ENCODE measurements around the gene DLG3.

DNA sequence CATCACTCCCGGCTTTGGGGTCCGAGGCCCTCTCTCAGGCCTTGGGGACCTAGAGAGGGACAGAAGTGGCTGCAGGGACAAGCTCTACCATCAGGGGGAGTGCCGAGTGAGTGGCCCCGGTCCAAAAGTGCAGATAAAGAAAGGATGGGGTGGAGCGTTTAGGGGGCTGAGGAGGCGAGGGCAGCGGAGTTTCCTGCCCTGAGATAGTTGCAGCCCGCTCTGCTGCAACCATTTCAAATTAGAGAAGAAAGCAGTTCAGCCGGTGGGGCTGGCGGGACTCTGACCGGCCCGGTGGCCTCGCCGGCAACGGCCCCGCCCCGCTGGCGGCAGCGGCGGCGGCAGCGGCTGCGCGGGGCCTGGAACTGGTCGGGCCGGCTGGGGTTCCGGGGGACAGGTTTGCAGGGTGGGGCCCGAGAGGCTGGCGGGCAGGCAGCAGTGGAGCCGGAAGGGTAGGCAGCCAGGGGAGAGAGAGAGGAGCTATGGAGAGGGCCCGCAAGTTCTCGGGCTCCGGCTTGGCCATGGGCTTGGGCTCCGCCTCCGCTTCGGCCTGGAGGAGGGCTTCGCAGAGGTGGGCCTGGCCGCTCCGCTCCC lies 7.6 kb downstream of the DLG3 start:
- TF ChIP-seq, protein P1, sequence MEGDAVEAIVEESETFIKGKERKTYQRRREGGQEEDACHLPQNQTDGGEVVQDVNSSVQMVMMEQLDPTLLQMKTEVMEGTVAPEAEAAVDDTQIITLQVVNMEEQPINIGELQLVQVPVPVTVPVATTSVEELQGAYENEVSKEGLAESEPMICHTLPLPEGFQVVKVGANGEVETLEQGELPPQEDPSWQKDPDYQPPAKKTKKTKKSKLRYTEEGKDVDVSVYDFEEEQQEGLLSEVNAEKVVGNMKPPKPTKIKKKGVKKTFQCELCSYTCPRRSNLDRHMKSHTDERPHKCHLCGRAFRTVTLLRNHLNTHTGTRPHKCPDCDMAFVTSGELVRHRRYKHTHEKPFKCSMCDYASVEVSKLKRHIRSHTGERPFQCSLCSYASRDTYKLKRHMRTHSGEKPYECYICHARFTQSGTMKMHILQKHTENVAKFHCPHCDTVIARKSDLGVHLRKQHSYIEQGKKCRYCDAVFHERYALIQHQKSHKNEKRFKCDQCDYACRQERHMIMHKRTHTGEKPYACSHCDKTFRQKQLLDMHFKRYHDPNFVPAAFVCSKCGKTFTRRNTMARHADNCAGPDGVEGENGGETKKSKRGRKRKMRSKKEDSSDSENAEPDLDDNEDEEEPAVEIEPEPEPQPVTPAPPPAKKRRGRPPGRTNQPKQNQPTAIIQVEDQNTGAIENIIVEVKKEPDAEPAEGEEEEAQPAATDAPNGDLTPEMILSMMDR (IDR thresholded peaks at IDR 0.05): peak; percentile 59 to 73 (median 61)
- no peak for TF ChIP-seq POLR2A (IDR thresholded peaks at IDR 0.05; ENCODE audit: low read depth)
- peak; percentile 15 to 30 for TF ChIP-seq POLR2AphosphoS5 (IDR thresholded peaks at IDR 0.05)

Data from esophagus muscularis mucosa (tissue), 3 donors.